HG03175 (cell line): Measurements from ENCODE around the gene PPP1R13L.
"Not testable (repeated sequence)": the region's sequence is repeated elsewhere in the genome, so short reads cannot be mapped to it uniquely, and the experiment has no call there.

Source experiments
- ATAC-seq: cut with Tn5 transposase; IDR thresholded peaks from one replicate; pipeline ENCODE4 v1.9.1; 2021; ENCODE audit warnings: mild to moderate bottlenecking, moderate library complexity; ENCODE audit not compliant: unreplicated experiment

PPP1R13L gene

GRCh38 chr19:45349126-45349415 is 55.8 kb downstream of the PPP1R13L start:
- ATAC-seq, result no peak

- ATAC-seq, result no peak
Measured at GRCh38 chr19:45348367-45349125, 56.3 kb downstream of the PPP1R13L start.

GRCh38 chr19:45347570-45348366 is 57.1 kb downstream of the PPP1R13L start:
- ATAC-seq, result no peak

- no peak for ATAC-seq
Measured at GRCh38 chr19:45346449-45346848, 58.4 kb downstream of the PPP1R13L start.

- no peak for ATAC-seq
Measured at GRCh38 chr19:45345506-45345860, 59.4 kb downstream of the PPP1R13L start.

GRCh38 chr19:45344621-45345505 is 60.0 kb downstream of the PPP1R13L start:
- no peak for ATAC-seq

- ATAC-seq, result no peak
Measured at GRCh38 chr19:45342911-45343310, 62.0 kb downstream of the PPP1R13L start.

GRCh38 chr19:45340899-45341453 is 63.9 kb downstream of the PPP1R13L start:
- no peak for ATAC-seq

GRCh38 chr19:45340232-45340898 is 64.5 kb downstream of the PPP1R13L start, which contains the start of gene KLC3:
KLC3 (plus strand) TSS chr19:45340750; CDS start chr19:45345542, 4,792 bp downstream.
- no peak for ATAC-seq

GRCh38 chr19:45339629-45340028 is 65.2 kb downstream of the PPP1R13L start:
- ATAC-seq, result no peak

GRCh38 chr19:45336696-45337251 is 68.1 kb downstream of the PPP1R13L start:
- ATAC-seq, result no peak

GRCh38 chr19:45334881-45335280 is 70.0 kb downstream of the PPP1R13L start:
- ATAC-seq, result not testable (repeated sequence)

- ATAC-seq, result no peak
Measured at GRCh38 chr19:45333609-45334303, 71.1 kb downstream of the PPP1R13L start.

GRCh38 chr19:45331411-45331810 is 73.5 kb downstream of the PPP1R13L start:
- no peak for ATAC-seq
